Loucy (cell line): ENCODE measurements around the gene SMIM21.

Experiments used
- H2AFZ ChIP-seq: fragments of 200-600 bp; sonication (generic); 2 replicates; pipeline ENCODE4 v1.6.0; 2016; ENCODE audit warnings: antibody characterized with exemption, mild to moderate bottlenecking, low read length, moderate library complexity
- H3F3A ChIP-seq: fragments of 200-600 bp; 2 replicates; pipeline ENCODE4 v1.6.0; 2016; ENCODE audit warnings: antibody characterized with exemption, low read depth, mild to moderate bottlenecking
- H3K27me3 ChIP-seq: fragments of 200-600 bp; sonication (generic); 2 replicates; pipeline ENCODE4 v1.6.1; 2014; ENCODE audit warnings: low read length, mild to moderate bottlenecking; ENCODE audit not compliant: insufficient read depth, poor library complexity, severe bottlenecking
- H3K36me3 ChIP-seq: fragments of 200-600 bp; sonication (generic); 2 replicates; pipeline ENCODE4 v1.6.1; 2016; ENCODE audit warnings: low read length; ENCODE audit not compliant: insufficient read depth
- H3K4me1 ChIP-seq: fragments of 200-600 bp; sonication (generic); 2 replicates; pipeline ENCODE4 v1.5.1; 2014; ENCODE audit warnings: low read length, mild to moderate bottlenecking; ENCODE audit not compliant: insufficient read depth, poor library complexity, severe bottlenecking
- H3K4me2 ChIP-seq: fragments of 200-600 bp; sonication (generic); 2 replicates; pipeline ENCODE4 v1.6.0; 2014; ENCODE audit warnings: antibody characterized with exemption, low read length, low read depth, mild to moderate bottlenecking; ENCODE audit not compliant: poor library complexity, severe bottlenecking
- H3K4me3 ChIP-seq: fragments of 200-600 bp; sonication (generic); 2 replicates; pipeline ENCODE4 v1.5.1; 2014; ENCODE audit warnings: low read length, mild to moderate bottlenecking, mixed read lengths; ENCODE audit not compliant: poor library complexity, severe bottlenecking
- H3K79me2 ChIP-seq: fragments of 200-600 bp; sonication (generic); 2 replicates; pipeline ENCODE4 v1.6.1; 2014; ENCODE audit warnings: low read length; ENCODE audit not compliant: insufficient read depth
- H3K9ac ChIP-seq: fragments of 200-600 bp; sonication (generic); 2 replicates; pipeline ENCODE4 v1.6.0; 2014; ENCODE audit warnings: mild to moderate bottlenecking, low read depth, low read length, moderate library complexity; ENCODE audit not compliant: poor library complexity, severe bottlenecking
- H3K9me2 ChIP-seq: fragments of 200-600 bp; sonication (generic); replicated peaks from 2 replicates; pipeline ENCODE4 v1.6.1; 2016; ENCODE audit warnings: low read depth, low read length, mixed read lengths
- H3K9me3 ChIP-seq: fragments of 200-600 bp; sonication (generic); 2 replicates; pipeline ENCODE4 v1.6.1; 2014; ENCODE audit warnings: mild to moderate bottlenecking, antibody characterized with exemption, low read length, low read depth; ENCODE audit not compliant: insufficient read depth
- H4K20me1 ChIP-seq: fragments of 200-600 bp; sonication (generic); 2 replicates; pipeline ENCODE4 v1.6.0; 2014; ENCODE audit warnings: antibody characterized with exemption, low read length, mild to moderate bottlenecking; ENCODE audit not compliant: insufficient read depth, poor library complexity, severe bottlenecking
- EZH2phosphoT487 ChIP-seq: fragments of 200-600 bp; IDR thresholded peaks from 2 replicates; pipeline ENCODE4 v1.6.1; 2018; ENCODE audit warnings: antibody characterized with exemption, mild to moderate bottlenecking, moderate library complexity, borderline replicate concordance
- TF ChIP-seq, protein P1 (sequence below): fragments of 200-600 bp; sonication (generic); conservative IDR thresholded peaks from 2 replicates; pipeline ENCODE4 v1.5.1; 2014; ENCODE audit warnings: mild to moderate bottlenecking, antibody characterized with exemption, low read length

The SMIM21 gene

DNA sequence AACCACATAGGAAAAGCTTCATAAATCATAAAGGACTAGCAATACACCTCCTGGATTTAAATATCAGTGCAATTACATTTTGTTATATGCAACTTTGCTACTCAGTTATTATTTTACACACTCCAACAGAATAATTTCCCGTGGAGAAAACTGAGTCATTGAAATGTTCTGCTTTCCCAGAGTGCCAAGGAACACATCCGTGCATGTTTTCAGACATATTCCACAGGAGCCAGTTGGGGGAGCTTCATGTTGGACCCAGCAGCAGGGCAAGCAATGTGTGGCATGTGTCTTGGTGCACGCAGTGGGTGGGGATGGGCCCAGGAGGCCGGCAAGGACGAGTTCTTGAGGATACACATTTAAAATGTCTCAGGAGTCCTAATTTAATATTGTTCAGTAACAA, 14.4 kb upstream of the SMIM21 start:
- no peaks in the 10 kb centered on the region for H3K9me2 ChIP-seq
- no peaks in the 10 kb centered on the region for H3K9me3 ChIP-seq
- H3K36me3 ChIP-seq, result no peaks in the 10 kb centered on the region
- no peaks in the 10 kb centered on the region for H3F3A ChIP-seq
- no peak overlapping the region for H3K4me2 ChIP-seq
- H4K20me1 ChIP-seq, result no peaks in the 10 kb centered on the region
- H2AFZ ChIP-seq, result no peak overlapping the region
- TF ChIP-seq, protein P1, sequence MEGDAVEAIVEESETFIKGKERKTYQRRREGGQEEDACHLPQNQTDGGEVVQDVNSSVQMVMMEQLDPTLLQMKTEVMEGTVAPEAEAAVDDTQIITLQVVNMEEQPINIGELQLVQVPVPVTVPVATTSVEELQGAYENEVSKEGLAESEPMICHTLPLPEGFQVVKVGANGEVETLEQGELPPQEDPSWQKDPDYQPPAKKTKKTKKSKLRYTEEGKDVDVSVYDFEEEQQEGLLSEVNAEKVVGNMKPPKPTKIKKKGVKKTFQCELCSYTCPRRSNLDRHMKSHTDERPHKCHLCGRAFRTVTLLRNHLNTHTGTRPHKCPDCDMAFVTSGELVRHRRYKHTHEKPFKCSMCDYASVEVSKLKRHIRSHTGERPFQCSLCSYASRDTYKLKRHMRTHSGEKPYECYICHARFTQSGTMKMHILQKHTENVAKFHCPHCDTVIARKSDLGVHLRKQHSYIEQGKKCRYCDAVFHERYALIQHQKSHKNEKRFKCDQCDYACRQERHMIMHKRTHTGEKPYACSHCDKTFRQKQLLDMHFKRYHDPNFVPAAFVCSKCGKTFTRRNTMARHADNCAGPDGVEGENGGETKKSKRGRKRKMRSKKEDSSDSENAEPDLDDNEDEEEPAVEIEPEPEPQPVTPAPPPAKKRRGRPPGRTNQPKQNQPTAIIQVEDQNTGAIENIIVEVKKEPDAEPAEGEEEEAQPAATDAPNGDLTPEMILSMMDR, result no peak
- no peak for TF ChIP-seq EZH2phosphoT487
- no peak overlapping the region for H3K9ac ChIP-seq
- no peaks in the 10 kb centered on the region for H3K79me2 ChIP-seq
- H3K4me3 ChIP-seq, result no peak overlapping the region
- H3K27me3 ChIP-seq, result no peaks in the 10 kb centered on the region
- peaks cover 5% of the 10 kb centered on the region for H3K4me1 ChIP-seq

DNA sequence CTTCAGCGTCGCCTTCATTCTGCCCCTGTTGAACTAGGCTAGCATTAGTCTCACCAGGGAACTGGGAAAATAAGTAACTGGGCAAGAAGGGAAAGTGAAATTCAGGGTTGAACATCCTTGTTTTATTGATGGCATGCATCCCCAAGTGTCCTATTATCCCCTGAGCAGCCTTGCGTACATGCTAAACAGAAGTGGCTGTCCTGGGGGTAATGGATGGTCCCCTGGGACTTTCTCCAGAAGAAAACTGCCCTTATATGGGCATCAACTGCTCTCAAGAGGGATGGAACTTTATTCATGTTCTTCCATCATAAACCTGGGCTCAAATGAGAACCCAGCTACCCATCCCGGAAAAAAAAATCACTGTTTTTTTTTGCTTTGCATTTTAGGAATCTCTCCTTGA, 11.8 kb upstream of the SMIM21 start:
- Histone ChIP-seq H3F3A (no peaks in the 10 kb centered on the region), H3K4me1 (peaks cover 5% of the 10 kb centered on the region), H3K9me2 (no peaks in the 10 kb centered on the region), H4K20me1 (no peaks in the 10 kb centered on the region), H3K9ac (no peak overlapping the region), H3K4me2 (no peak overlapping the region), H3K79me2 (no peaks in the 10 kb centered on the region), H3K36me3 (no peaks in the 10 kb centered on the region), H2AFZ (no peak overlapping the region), H3K4me3 (no peak overlapping the region), H3K27me3 (no peaks in the 10 kb centered on the region), H3K9me3 (no peaks in the 10 kb centered on the region)
- TF ChIP-seq, protein P1, result no peak
- TF ChIP-seq EZH2phosphoT487, result no peak

DNA sequence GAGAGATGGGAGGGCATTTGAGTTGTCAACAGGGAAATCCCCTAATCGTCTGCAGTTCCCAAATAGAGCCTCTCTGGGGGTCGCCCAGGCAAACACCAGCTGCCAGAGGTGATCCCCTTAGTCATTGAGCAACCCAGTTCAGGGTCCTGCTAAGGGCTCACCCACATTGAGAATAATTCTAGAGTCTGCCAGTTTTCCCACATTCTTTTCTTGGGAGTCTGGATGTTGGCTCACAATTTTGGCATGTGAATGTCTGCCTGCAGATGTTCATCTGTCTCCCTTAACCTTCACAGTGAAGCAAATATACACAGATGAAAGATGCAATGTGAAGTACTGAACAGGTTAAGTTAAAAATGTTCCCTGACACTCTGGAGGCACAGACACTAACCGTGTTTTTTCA, 11.4 kb upstream of the SMIM21 start:
- peaks cover 3% of the 10 kb centered on the region for H3K4me1 ChIP-seq
- no peaks in the 10 kb centered on the region for H3K9me3 ChIP-seq
- H3K79me2 ChIP-seq, result no peaks in the 10 kb centered on the region
- TF ChIP-seq, protein P1, result no peak
- TF ChIP-seq EZH2phosphoT487, result no peak
- no peak overlapping the region for H3K9ac ChIP-seq
- H3K36me3 ChIP-seq, result no peaks in the 10 kb centered on the region
- H4K20me1 ChIP-seq, result no peaks in the 10 kb centered on the region
- no peak overlapping the region for H2AFZ ChIP-seq
- no peak overlapping the region for H3K4me2 ChIP-seq
- H3K9me2 ChIP-seq, result no peaks in the 10 kb centered on the region
- H3K27me3 ChIP-seq, result no peaks in the 10 kb centered on the region
- H3F3A ChIP-seq, result no peaks in the 10 kb centered on the region
- no peak overlapping the region for H3K4me3 ChIP-seq
